Smooth muscle cell (in vitro differentiated cells): Measurements from ENCODE around the gene DRICH1. TPM values are rescaled to one million over a fixed set of nuclear protein-coding genes. Genes with fewer than 3 reads are reported as not detected.
"Not testable (repeated sequence)": the region's sequence is repeated elsewhere in the genome, so short reads cannot be mapped to it uniquely, and the experiment has no call there.

ENCODE experiments used
- DNase-seq: peaks from one replicate; lab custom pipeline; 2025; ENCODE audit not compliant: unreplicated experiment; lab: John Stamatoyannopoulos, UW
- H2AFZ ChIP-seq: fragments of 200-600 bp; sonication (generic); 2 replicates; pipeline ENCODE4 v1.6.0; 2016; ENCODE audit warnings: antibody characterized with exemption, low read depth, mild to moderate bottlenecking
- H3F3A ChIP-seq: fragments of 200-600 bp; sonication (generic); 2 replicates; pipeline ENCODE4 v1.6.0; 2017; ENCODE audit warnings: antibody characterized with exemption, low read depth
- H3K27ac ChIP-seq: fragments of 200-600 bp; sonication (generic); 2 replicates; pipeline ENCODE4 v1.5.1; 2016; ENCODE audit warnings: low read depth, mild to moderate bottlenecking
- H3K27me3 ChIP-seq: fragments of 200-600 bp; sonication (generic); 2 replicates; pipeline ENCODE4 v1.6.1; 2016; ENCODE audit warnings: low read depth, mild to moderate bottlenecking
- H3K36me3 ChIP-seq: fragments of 200-600 bp; sonication (generic); 2 replicates; pipeline ENCODE4 v1.5.1; 2016; ENCODE audit warnings: low read depth
- H3K4me1 ChIP-seq: fragments of 200-600 bp; sonication (generic); 2 replicates; pipeline ENCODE4 v1.5.1; 2016; ENCODE audit warnings: low read depth
- H3K4me2 ChIP-seq: fragments of 200-600 bp; sonication (generic); 2 replicates; pipeline ENCODE4 v1.6.0; 2016; ENCODE audit warnings: mild to moderate bottlenecking
- H3K4me3 ChIP-seq: fragments of 200-600 bp; sonication (generic); 2 replicates; pipeline ENCODE4 v1.5.1; 2016; ENCODE audit warnings: mild to moderate bottlenecking
- H3K79me2 ChIP-seq: fragments of 200-600 bp; sonication (generic); 2 replicates; pipeline ENCODE4 v1.6.0; 2016; ENCODE audit warnings: low read depth, mild to moderate bottlenecking
- H3K9ac ChIP-seq: fragments of 200-600 bp; sonication (generic); 2 replicates; pipeline ENCODE4 v1.6.0; 2016; ENCODE audit warnings: low read depth
- H3K9me3 ChIP-seq: fragments of 200-600 bp; sonication (generic); replicated peaks from 2 replicates; pipeline ENCODE4 v1.5.1; 2016; ENCODE audit warnings: low read depth
- H4K20me1 ChIP-seq: fragments of 200-600 bp; sonication (generic); 2 replicates; pipeline ENCODE4 v1.6.0; 2016; ENCODE audit warnings: low read depth
- CTCF ChIP-seq: fragments of 200-600 bp; sonication (generic); IDR thresholded peaks from 2 replicates; pipeline ENCODE4 v1.5.1; 2017; ENCODE audit warnings: borderline replicate concordance, mild to moderate bottlenecking, antibody characterized with exemption; ENCODE audit not compliant: insufficient read depth, poor library complexity, severe bottlenecking
- WGBS: methylation state at CpG from one replicate; pipeline ENCODE4 v1.1.7; 2016; ENCODE audit warnings: low lambda C conversion rate; 5-methylcytosine and 5-hydroxymethylcytosine counted together
- polyA plus RNA-seq: library from polyadenylated mRNA; unstranded; fragments of >200 nt; fragmentation: Nextera tagmentation; extraction: Ambion mirVana; gene quantifications from 2 replicates; pipeline ENCODE4 v1.2.1, GENCODE V29; 2016
- total RNA-seq: library from RNA; depleted of rRNA; stranded (reverse); fragments of >200 nt; gene quantifications from 2 replicates; pipeline ENCODE4 v1.2.3, GENCODE V29; 2014

DRICH1 gene
- total and polyA plus RNA-seq, 2 experiments from 2014 or later = not detected

GRCh38 chr22:23677701-23677995 is 45.5 kb upstream of the DRICH1 start:
- Histone ChIP-seq H3K4me2 (no peak overlapping the region), H3K27me3 (no peaks in the 10 kb centered on the region), H3F3A (no peaks in the 10 kb centered on the region), H2AFZ (no peak overlapping the region), H3K9me3 (no peaks in the 10 kb centered on the region), H3K4me1 (no peaks in the 10 kb centered on the region), H3K4me3 (no peak overlapping the region), H3K9ac (no peak overlapping the region), H3K79me2 (no peaks in the 10 kb centered on the region), H4K20me1 (no peaks in the 10 kb centered on the region), H3K36me3 (no peaks in the 10 kb centered on the region), H3K27ac (no peak overlapping the region)
- no peak for TF ChIP-seq CTCF
- no peak for DNase-seq
- WGBS = 92% methylated on average over 6 of the region's 6 CpGs

- H3K36me3 ChIP-seq, H3K4me1 ChIP-seq, H3K27ac ChIP-seq, H4K20me1 ChIP-seq, H3K9me3 ChIP-seq, H3K27me3 ChIP-seq, H3K4me2 ChIP-seq, DNase-seq, H3F3A ChIP-seq, H3K79me2 ChIP-seq, H3K4me3 ChIP-seq, H2AFZ ChIP-seq, H3K9ac ChIP-seq: not testable (repeated sequence)
- 97% methylated on average over 12 of the region's 12 CpGs for WGBS
Observed at GRCh38 chr22:23676841-23677700, 45.0 kb upstream of the DRICH1 start.

GRCh38 chr22:23675502-23676415 is 43.6 kb upstream of the DRICH1 start:
- WGBS = 89% methylated on average over 15 of the region's 17 CpGs
- DNase-seq = no peak
- H3K9me3 ChIP-seq = no peaks in the 10 kb centered on the region

GRCh38 chr22:23674886-23675501 is 42.9 kb upstream of the DRICH1 start:
- not testable (repeated sequence) for H2AFZ ChIP-seq, H3K79me2 ChIP-seq, H3K4me3 ChIP-seq, H3K36me3 ChIP-seq, H3K27me3 ChIP-seq, DNase-seq, H3K4me1 ChIP-seq, H3K9ac ChIP-seq, H3K4me2 ChIP-seq, H3F3A ChIP-seq, H4K20me1 ChIP-seq, H3K9me3 ChIP-seq, H3K27ac ChIP-seq
- 97% methylated on average over 6 of the region's 6 CpGs for WGBS

More at GRCh38 chr22:23675502-23676415, 43.6 kb upstream of the DRICH1 start:
- H3K4me1 ChIP-seq = no peaks in the 10 kb centered on the region
- H2AFZ ChIP-seq = no peak overlapping the region
- H3K4me3 ChIP-seq = no peak overlapping the region
- no peaks in the 10 kb centered on the region for H3K36me3 ChIP-seq
- H4K20me1 ChIP-seq = no peaks in the 10 kb centered on the region
- no peak overlapping the region for H3K4me2 ChIP-seq
- no peaks in the 10 kb centered on the region for H3K79me2 ChIP-seq
- H3K9ac ChIP-seq = no peak overlapping the region
- no peak overlapping the region for H3K27ac ChIP-seq
- no peak for TF ChIP-seq CTCF
- H3K27me3 ChIP-seq = no peaks in the 10 kb centered on the region
- no peaks in the 10 kb centered on the region for H3F3A ChIP-seq
